GM19324 (cell line): ENCODE data around the gene ACACA.
"Not testable (repeated sequence)": the region's sequence is repeated elsewhere in the genome, so short reads cannot be mapped to it uniquely, and the experiment has no call there.

Source experiments
- ATAC-seq: cut with Tn5 transposase; IDR thresholded peaks from one replicate; pipeline ENCODE4 v1.9.1; 2021; ENCODE audit warnings: mild to moderate bottlenecking, moderate library complexity; ENCODE audit not compliant: unreplicated experiment, low FRiP score

The ACACA gene

DNA sequence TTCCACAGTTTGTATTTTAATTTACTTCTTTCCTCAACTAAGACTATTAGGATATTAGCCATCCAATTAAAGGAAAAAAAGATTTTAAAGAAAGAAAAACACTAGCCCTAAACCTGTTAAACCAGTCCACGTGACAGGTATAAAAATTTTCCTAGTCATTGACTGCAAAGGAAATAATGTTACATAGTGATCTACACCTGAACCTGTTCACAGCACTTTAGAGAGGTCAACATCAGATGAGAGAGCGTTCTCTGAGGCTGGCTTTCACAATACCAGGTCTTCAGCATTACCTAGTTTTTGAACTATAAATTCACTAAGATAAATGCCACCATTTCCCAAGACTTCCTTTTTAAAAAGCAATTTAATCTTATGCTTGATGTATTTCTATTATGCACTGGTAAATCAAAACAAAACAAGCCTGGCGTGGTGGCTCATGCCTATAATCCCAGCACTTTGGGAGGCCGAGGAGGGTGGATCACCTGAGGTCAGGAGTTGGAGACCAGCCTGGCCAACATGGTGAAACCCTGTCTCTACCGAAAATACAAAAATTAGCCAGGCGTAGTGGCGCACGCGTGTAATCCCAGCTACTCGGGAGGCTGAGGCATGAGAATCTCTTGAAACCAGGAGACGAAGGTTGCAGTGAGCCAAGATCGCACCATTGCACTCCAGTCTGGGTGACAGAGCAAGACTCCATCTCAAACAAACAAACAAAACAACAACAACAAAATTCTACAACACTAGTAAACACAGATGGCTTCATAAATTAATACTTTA, 49.7 kb downstream of the ACACA start:
- not testable (repeated sequence) for ATAC-seq

DNA sequence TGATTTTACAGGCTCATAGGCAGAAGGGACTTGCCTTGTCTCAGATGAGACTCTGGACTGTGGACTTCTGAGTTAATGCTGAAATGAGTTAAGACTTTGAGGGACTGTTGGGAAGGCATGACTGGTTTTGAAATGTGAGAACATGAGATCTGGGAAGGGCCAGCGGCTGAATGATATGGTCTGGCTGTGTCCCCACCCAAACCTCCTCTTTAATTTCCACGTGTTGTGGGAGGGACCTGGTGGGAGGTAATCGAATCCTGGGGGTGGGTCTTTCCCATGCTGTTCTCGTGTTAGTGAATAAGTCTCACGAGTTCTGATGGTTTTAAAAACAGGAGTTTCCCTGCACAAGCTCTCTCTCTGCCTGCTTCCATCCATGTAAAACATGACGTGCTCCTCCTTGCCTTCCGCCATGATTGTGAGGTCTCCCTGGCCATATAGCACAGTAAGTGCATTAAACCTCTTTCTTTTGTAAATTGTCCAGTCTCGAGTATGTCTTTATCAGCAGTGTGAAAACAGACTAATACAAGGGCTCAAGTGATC, 59.7 kb downstream of the ACACA start:
- not testable (repeated sequence) for ATAC-seq

GRCh38 chr17:37344519-37344918, 62.1 kb downstream of the ACACA start:
- ATAC-seq, result no peak

DNA sequence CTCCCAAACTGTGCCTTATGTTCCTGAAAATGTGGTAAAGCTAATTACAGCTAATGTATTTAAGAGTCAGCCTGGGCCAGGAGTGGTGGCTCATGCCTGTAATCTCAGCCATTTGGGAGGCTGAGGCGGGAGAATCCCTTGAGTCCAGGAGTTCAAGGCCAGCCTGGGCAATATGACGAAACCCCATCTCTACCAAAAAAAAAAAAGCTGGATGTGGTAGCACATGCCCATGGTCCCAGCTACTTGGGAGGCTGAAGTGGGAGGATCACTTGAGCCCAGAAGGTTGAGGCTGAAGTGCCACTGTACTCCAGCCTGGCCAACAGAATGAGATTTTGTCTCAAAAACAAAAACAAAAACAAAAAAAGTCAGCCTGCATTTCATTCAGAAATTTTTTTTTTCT, 64.0 kb downstream of the ACACA start:
- no peak for ATAC-seq

DNA sequence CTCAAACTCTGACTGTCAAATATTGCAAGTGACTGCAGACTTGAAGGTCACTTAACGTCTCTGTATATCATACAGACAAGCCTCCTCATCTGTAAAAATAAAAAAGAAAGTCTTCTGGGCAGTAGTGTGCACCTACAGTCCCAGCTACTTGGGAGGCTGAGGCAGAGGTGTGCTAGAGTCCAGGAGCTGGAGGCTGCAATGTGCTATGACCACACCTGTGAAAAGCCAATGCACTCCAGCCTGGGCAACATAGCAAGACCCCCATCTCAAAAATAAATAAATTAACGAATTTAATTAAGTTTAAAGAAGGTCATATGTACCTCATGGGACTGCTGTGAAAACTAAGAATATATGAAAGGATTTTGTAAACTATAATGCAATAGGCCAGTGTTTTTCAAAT, 65.8 kb downstream of the ACACA start:
- ATAC-seq, result no peak

- no peak for ATAC-seq
Measured at GRCh38 chr17:37339321-37339720, 67.3 kb downstream of the ACACA start.

DNA sequence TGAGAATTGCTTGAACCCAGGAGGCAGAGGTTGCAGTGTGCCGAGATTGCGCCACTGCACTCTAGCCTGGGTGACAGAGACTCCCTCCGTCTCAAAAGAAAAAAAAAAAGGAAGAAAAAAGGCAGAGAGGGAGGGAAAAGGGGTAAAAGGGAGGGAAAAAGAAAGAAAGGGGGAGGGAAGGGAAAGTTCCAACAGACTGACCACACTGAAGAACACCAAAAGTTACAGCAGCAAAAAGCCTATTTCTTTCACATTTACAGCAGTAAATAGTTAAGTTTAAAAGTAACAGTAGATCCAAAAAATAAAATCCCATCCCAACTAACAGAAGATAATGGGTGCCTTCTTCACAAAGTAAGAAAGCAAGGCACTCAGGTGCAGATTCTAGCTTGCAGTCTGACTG, 67.8 kb downstream of the ACACA start:
- ATAC-seq, result no peak

- ATAC-seq, result no peak
Measured at GRCh38 chr17:37327341-37328090, 79.1 kb downstream of the ACACA start.

GRCh38 chr17:37322826-37323561, 83.6 kb downstream of the ACACA start:
- ATAC-seq, result no peak

DNA sequence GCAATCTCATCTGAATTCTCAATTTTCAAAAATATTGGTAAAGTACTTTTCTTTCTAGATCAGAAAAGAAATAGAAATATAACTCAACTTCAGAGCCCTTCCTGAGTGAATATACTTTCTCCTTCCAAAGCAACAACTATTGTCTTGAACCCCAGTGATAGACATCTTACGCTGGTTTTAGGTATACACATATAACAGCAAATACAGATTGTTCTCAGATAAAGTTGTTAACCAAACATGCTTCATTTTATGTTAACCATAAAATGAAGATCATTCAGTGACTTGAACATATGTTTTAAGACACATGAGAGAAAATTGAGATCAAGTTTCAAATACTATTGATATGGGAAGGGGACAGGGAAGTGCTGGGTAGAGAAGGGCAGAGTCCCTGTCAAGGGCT, 84.5 kb downstream of the ACACA start:
- ATAC-seq, result no peak

- no peak for ATAC-seq
Measured at GRCh38 chr17:37318931-37319594, 87.6 kb downstream of the ACACA start.

DNA sequence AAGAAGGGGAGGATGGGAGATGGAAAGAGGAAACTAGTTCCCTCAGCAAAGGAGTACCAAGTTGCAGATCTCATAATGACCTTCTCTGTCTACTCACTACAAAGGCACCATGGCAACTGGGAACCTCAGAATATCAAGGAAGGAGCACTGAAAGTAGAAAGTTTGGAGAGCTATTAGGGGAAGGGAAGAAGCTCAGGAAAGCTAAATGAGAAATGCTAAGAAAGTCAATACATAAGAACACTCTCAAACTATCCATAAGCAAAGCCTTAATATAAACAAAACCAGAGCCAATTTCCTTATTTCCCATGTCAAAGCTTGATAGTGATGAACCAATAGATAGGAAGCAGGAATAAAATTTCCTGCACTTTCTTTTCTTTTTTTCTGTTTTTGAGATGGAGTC, 88.8 kb downstream of the ACACA start:
- no peak for ATAC-seq

- ATAC-seq, result no peak
Measured at GRCh38 chr17:37315601-37316000, 91.0 kb downstream of the ACACA start.

DNA sequence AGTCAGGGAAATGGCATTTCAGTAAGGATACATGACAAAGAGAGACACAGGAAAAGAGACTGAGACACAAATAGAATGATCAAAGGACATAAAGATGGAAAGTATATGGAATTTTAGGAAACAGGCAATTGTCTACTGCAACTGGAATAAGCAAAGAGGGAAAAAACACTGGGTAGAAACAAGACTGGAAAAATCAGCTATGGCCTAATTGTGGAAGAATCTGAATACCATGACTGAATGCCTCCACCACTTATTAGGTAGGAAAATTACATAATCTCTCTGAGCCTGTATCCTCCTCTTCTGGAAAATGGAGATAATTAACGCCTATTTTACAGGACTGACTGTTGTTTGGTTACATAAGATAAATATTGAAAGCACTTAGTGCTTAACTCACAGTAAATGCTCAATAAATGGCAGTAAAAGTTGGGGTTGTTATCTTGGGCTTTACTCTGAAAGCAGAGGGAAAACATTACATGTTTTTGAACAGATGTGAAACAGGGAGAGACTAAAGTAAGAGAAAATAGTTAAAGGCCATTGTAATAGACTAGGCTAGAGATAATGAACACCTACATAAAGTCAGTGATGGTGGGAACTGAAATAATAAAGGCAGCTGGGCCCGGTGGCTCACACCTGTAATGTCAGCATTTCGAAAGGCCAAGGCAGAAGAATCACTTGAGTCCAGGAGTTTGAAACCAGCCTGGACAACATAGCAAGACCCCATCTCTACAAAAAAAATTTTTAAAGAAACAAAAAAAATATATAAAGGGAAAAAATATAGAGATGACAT, 94.3 kb downstream of the ACACA start:
- no peak for ATAC-seq

DNA sequence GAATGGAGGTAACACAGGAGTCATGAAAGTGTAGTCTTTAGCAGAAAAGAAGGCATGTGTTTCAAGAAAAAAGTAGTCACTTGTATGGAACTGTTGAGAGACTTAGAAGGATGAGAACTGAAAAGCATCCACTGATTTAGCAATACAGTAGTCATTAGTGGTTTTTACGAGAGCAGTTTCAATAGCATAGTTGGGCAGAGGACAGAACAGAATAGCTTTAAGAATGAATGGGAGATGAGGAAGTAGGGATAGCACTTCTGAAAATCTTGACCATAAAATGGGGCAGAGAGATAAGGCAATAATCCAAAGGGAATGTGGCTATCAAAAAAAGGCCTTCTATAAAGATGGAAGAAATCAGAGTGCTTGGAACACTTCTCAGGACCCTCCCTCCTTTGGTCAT, 95.7 kb downstream of the ACACA start:
- ATAC-seq, result no peak

- no peak for ATAC-seq
Measured at GRCh38 chr17:37309051-37309450, 97.6 kb downstream of the ACACA start.

DNA sequence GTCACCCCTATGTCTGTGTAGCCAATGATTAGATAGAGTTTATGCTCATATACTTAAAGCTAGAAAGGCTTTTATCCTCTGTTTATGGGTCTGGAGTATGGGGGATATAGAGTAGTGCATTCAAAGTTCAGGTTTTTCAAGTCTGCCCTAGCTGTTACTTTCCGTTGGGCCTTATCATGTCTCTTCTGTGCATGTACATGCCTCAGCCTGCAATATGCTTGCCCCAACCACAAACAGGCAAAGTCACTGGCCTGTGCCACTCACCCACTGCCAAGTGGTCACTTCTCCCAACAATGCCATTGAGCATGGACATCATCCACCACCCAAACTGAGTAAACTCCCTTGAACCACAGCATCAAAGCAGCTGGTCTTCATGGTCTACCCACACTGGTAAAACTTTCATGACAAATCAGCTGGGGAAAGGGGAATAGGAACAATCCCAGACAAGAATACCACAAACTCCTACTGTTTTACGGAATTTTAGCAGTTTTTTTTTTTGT, 101.2 kb downstream of the ACACA start:
- ATAC-seq, result no peak

GRCh38 chr17:37301288-37301687, 105.3 kb downstream of the ACACA start:
- no peak for ATAC-seq

GRCh38 chr17:37300683-37301082, 106.0 kb downstream of the ACACA start:
- no peak for ATAC-seq
